Measurements from ENCODE around the gene SLC39A9.
"Not testable (repeated sequence)": the region's sequence is repeated elsewhere in the genome, so short reads cannot be mapped to it uniquely, and the experiment has no call there.

The SLC39A9 gene

DNA sequence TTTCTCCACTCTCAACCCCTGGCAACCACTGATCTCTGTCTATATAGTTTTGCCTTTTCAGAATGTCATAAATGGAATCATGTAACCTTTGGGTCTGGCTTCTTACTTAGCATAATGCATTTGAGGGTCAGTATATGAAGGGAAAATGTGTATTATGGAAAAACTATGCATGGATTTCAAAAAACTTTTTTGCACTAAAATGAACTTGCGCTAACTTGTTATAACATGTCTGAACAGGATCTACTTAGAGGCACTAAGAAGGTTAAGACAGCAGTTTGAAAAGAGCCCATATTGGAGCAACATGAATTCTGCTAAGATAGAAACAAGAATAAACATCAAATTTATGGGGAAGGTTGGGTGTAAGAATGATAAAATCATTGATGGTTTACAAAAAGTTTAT lies 29.1 kb downstream of the SLC39A9 start:
- DNase-seq (ENCODE audit: low read depth) = no peak

DNA sequence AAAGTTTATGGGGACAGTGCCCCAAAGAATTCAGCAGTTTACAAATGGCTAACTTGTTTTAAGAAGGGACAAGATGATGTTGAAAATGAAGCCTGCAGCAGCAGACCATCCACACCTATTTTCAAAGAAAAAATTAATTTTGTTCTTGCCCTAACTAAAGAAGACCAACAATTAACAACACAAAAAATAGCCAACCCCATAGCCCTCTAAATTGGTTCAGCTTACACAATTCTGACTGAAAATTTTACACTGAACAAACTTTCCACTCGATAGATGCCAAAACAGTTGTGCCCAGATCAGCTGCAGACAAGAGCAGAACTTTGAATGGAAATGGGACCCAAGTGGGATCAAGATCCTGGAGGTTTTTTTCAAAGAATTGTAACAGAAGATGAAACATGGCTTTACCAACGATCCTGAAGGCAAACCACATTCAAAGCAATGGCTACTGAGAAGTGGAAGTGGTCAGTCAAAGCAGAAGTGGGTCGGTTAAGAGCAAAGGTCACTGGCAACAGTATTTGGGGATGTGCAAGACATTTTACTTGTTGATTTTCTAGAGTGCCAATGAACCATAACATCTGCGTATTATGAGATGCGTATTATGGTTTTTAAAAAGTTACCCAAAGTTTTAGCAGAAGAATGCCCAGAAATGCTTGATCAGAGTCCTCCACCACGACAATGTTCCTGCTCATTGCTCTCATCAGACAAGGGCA lies 30.0 kb downstream of the SLC39A9 start:
- no peak for DNase-seq (ENCODE audit: low read depth)

DNA sequence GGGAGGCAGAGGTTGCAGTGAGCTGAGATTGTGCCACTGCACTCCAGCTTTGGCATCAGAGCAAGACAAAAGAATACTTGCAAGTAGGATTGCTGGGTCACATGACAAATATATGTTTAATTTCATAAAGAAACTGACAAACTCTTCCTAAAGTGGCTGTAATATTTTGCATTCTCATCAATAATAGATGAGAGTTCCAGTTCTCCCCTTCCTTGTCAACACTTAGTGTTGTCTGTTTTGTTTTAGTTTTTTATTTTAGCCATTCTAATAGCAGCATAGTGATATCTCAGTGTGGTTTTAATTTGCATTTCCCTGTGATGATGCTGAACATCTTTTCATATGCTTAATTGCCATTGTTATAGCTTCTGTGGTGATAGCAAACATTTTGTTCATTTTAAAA lies 31.2 kb downstream of the SLC39A9 start:
- DNase-seq (ENCODE audit: low read depth) = no peak

DNA sequence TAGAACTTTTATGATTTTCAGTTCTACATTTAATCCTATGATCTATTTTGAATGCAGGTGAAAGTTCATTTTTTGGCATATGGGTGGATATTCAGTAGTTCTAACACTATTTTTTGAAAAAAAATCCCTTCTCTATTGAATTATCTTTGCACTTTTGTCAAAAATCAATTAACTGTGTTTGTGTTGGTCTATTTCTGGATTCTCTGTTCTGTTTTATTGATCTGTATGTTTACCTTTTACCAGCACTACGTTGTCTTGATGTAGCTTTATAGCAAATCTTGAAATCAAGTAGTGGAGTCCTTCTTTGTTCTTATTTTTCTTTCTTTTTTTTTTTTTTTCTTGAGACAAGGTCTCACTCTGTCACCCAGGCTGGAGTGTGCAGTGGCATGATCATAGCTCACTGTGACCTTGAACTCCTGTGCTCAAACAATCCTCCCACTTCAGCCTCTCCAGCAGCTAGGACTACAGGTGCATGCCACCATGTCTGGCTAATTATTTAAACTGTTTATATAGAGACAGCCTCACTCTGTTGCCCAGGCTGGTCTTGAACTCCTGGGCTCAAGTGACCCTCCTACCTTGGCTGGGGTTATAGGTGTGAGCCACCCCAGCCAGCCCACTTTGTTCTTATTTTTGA lies 31.9 kb downstream of the SLC39A9 start:
- no peak for DNase-seq (ENCODE audit: low read depth)

DNA sequence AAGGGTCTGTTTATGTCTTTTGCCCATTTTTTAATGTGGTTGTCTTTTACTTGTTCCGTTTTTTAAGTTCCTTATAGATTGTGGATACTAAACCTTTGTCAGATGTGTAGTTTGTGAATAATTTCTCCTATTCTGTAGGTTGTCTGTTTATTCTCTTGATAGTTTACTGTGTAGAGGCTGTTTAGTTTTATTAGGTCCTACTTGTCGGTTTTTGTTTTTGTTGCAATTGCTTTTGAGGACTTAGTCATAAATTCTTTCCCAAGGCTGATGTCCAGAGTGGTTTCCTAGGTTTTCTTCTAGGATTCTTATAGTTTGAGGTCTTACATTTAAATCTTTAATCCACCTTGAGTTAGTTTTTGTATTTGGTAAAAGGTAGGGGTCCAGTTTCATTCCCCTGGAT lies 33.9 kb downstream of the SLC39A9 start:
- DNase-seq (ENCODE audit: low read depth) = no peak

DNA sequence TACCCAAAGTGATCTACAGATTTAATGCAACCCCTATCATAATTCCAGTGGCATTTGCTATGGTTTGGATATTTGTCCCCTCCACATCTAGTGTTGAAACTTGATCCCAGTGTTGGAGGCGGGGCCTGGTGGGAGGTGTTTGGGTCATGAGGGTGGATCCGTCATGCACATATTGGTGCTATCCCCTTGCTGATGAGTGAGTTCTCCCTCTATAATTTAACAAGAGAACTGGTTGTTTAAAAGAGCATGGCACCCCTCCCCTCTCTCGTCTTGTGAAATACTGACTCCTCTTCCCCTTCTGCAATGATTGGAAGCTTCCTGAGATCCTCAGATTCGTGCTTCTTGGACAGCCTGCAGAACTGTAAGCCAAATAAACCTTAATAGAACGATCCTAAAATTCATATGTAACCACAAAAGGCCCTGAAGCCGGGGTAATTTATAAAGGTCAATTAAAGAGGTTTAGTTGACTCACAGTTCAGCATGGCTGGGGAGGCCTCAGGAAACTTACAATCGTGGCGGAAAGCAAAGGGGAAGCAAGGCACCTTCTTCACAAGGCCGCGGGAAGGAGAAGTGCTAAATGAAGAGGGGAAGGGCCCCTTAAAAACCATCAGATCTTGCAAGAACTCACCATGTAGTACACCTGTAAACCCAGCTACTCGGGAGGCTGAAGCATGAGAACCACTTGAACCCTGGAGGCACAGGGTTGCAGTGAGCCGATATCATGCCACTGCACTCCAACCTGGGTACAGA lies 41.2 kb downstream of the SLC39A9 start:
- no peak for DNase-seq (ENCODE audit: low read depth)

DNA sequence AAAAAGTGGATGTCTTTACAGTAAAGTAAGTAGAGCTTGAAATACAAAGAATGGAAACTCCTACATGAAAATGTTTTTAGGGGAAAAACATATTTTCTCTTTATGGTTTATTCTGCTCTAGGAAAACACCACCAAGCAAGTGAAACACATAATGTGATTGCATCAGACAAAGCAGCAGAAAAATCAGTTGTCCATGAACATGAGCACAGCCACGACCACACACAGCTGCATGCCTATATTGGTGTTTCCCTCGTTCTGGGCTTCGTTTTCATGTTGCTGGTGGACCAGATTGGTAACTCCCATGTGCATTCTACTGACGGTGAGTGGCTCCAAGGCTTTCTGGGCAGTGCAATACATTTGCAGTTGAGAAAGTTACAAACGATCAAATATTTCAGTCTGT lies 43.5 kb downstream of the SLC39A9 start:
- no peak for DNase-seq (ENCODE audit: low read depth)

DNA sequence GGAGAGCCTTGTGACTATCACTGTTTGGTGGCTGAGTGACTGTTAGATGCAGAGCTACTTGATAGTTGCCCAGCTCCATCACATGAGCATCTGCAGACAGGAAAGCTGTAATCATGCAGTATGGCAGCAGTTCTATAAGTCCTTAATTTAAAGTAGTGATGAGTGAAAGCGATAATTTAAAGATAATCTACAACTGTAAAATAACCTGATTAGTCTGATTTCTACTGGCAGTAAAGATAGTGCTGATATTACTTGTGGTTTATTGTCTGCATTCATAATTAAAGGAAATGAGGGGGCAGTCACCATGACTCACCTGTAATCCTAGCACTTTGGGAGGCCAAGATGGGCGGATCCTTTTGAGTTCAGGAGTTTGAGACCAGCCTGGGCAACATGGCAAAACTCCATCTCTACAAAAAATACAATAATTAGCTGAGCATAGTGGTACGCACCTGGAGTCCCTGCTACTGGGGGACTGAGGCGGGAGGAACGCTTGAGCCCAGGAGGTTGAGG lies 44.9 kb downstream of the SLC39A9 start:
- DNase-seq (ENCODE audit: low read depth) = no peak

DNA sequence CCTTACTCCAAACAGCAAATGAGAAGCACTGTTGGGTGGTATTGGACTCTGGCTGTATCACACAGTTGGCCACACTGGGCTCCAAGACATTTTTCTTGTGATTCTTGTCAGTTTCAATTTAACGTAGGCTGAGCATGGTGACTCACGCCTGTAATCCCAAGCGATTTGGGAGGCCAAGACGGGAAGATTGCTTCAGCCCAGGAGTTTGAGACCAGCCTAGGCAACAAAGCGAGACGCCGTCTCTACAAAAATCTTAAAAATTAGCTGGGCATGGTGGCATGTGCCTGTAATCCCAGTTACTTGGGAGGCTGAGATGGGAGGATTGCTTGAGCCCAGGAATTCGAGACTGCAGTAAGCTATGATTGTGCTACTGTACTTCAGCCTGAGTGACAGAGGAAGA lies 50.7 kb downstream of the SLC39A9 start:
- DNase-seq (ENCODE audit: low read depth) = no peak

DNA sequence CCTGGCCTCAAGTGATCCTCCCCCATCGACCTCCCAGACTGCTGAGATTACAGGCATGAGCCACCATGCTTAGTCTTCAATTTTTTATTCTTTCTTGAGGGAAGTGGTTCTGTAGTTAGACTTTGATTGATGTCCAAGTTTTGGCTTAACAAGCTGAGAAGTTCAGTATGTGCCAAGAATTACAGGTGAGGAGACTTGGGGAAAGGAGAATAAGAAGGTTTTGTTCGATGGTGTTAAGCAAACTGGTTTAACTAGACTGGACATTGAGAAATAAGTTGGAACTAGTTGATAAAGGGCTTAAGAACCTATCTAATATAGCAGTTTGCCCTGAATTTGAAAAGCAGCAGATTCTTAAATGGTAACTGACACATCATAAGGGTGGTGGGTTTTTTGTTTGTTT lies 53.4 kb downstream of the SLC39A9 start:
- DNase-seq (ENCODE audit: low read depth) = no peak

DNA sequence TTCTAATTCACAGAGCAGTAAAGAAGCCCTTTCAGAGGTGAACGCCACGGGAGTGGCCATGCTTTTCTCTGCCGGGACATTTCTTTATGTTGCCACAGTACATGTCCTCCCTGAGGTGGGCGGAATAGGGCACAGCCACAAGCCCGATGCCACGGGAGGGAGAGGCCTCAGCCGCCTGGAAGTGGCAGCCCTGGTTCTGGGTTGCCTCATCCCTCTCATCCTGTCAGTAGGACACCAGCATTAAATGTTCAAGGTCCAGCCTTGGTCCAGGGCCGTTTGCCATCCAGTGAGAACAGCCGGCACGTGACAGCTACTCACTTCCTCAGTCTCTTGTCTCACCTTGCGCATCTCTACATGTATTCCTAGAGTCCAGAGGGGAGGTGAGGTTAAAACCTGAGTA lies 59.9 kb downstream of the SLC39A9 start:
- DNase-seq (ENCODE audit: low read depth) = no peak

DNA sequence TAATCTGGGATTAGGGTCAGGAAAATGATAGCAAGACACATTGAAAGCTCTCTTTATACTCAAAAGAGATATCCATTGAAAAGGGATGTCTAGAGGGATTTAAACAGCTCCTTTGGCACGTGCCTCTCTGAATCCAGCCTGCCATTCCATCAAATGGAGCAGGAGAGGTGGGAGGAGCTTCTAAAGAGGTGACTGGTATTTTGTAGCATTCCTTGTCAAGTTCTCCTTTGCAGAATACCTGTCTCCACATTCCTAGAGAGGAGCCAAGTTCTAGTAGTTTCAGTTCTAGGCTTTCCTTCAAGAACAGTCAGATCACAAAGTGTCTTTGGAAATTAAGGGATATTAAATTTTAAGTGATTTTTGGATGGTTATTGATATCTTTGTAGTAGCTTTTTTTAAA lies 60.6 kb downstream of the SLC39A9 start:
- no peak for DNase-seq (ENCODE audit: low read depth)

DNA sequence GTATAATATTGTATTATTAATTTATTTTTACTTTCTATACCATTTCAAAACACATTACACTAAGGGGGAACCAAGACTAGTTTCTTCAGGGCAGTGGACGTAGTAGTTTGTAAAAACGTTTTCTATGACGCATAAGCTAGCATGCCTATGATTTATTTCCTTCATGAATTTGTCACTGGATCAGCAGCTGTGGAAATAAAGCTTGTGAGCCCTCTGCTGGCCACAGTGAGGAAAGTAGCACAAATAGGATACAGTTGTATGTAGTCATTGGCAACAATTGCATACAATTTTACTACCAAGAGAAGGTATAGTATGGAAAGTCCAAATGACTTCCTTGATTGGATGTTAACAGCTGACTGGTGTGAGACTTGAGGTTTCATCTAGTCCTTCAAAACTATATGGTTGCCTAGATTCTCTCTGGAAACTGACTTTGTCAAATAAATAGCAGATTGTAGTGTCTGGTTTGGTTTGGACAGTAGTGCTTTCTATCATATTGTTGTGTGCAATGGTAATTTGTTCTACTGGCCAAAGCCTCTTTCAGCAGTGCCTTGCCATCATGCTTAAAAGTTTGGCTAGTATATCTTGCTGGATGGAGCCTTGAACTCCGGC lies 61.7 kb downstream of the SLC39A9 start:
- DNase-seq (ENCODE audit: low read depth) = peak; percentile 67

DNA sequence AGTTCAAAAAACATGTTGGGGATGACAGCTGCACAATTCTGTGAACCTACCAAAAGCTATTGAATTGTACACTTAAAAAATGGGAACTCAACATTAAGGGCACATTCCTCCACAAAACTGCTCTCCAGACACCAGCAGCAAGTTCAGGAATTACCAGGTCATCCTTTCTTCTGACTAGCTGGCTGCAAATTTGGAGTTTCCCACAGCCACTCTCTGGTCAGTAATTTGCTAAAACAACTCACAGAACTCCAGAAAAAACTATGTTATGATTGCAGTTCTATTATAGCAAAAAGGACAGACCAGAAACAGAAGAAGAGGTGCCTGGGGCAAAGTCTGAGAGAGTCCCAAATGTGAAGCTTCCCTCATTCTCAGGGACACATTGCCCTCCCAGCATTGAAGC lies 65.9 kb downstream of the SLC39A9 start:
- peak; percentile 6 for DNase-seq (ENCODE audit: low read depth)

DNA sequence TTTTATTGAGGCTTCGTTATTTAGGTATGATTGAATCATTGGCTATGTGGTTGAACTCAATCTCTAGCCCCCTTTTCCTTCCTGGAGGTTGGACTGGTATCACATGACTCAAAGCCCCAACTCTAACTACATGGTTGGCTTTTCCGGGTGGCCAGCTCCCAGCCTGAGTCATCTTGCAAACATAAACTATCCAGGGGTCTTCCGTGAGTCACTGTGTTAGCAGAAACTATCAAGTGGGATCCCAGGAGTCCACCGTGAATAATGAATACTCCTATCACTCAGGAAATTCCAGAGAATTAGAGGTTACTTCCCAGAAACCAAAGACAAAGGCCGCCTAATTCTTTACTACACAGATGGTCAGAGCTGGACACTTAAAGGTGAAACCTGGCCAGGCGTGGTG lies 66.3 kb downstream of the SLC39A9 start:
- peak; percentile 79 for DNase-seq (ENCODE audit: low read depth)

DNA sequence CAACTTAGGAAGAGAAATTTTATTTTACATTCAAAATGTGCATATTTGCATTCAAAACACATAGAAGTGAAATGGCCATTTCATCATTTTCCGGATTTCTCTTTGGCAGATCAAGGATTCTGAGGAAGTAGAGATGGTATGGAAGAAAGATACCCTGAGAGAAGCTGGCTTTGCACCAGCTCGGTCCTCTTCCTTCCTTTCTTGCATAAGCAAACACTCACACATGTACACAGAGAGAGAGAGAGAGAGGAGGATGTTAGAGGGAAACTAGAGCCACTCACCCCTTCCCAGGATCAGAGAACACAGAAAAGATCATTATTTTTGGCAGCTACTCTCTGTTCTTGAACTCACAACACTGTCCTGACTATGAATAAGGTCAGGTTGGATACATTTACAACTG lies 70.5 kb downstream of the SLC39A9 start:
- DNase-seq (ENCODE audit: low read depth) = no peak

DNA sequence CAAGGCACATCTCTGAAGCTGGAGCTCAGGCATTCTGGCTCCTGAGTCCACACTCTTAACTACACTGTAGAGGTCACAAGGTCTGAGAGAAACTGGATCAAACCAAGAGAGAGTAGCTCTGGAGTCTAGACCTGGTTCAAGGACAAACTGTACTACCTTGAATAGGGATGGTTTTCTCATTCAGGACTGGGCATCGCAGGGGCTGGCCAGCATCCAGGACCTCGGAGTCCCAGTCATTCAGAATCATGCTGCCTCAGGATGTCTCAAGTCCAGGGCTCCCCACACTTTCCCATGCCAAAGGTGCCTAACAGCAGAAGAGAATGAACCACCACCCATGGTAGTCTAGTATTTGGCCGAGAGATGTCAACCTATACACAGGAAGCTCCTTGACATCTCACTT lies 72.9 kb downstream of the SLC39A9 start:
- DNase-seq (ENCODE audit: low read depth) = no peak

DNA sequence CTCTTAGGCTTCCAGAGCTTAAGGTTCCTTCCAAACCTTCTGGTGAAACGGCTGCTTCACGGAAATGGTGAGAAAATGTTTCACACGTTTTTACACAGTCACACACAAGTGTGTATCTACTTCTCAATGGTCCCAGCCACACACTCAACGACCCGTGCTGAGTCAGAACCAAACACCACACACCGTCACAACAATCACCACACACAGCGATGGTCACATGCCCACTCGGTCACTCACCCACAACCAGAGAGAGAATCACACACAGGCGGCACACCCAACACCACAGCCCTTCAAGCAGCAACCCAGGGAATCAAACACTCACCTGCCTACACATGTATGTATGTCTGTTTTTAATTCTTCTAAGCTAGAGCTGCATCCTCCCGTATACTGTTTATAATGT lies 73.4 kb downstream of the SLC39A9 start:
- DNase-seq (ENCODE audit: low read depth) = no peak

DNA sequence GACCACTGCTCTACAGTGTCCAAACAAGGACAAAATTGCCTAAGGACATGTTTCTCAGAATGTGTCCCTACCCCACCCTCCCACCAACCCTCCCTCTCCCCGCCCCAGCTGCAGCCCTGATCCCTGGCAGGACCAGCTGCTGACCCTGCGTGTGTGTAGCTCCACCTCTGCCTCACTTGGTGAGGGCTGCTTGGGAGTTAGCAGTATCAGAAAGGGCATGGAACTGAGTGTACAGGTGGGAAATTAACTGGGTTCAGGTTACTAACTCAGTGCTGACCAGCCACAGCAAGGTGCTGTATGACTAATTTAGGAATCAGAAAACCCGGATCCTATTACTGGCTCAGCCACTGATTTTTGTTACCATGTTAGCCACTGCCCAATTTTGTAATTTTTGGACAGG lies 74.8 kb downstream of the SLC39A9 start:
- DNase-seq (ENCODE audit: low read depth) = no peak

DNA sequence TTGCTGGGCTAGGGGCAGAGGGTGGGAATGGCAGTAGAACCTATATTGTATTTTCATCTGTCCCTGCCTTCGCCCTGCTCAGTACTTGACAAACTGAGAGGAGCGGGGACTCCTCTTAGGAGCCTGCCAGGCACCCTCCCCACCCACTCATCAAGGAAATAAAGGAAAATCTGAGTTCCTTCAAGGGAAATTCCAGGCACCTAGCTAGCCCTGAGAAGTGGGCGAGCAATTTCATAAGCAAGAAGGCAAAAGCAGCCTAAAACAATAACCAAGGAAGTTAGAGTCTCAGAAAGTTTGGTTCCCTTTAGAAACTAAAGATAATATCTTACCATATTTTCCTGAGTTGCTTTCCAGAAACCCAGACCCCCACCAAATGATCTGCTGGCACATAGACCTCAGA lies 75.5 kb downstream of the SLC39A9 start:
- no peak for DNase-seq (ENCODE audit: low read depth)

DNA sequence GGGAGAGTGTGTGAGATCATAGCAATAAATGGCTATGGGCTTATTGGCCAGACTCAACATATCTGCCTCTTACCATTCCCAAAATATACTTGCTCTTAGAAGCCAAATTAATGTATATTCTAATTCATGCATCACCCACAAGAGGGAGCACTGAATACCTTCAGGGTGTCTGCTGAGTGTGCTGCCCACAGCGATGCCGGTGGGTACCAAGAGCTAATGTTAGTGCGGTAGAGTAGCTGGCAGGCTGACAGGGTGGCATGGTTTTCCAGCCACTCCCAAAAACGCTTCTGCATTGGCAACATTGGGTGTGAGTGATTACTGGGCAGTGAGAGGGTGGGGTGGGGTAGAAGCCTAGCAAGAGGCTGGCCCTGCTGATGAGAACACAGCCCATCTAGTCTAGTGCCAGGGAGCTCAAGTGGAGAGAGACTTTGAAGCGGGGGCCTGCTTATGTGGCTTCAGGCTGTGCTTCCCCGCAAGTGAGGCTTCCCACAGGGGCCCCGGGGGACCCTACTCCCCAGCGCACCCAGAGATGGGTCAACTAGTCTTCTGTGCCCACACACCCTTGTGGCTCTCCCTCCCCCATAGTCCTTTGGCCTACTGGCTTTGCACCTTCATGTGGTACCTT lies 76.8 kb downstream of the SLC39A9 start:
- DNase-seq (ENCODE audit: low read depth) = no peak

DNA sequence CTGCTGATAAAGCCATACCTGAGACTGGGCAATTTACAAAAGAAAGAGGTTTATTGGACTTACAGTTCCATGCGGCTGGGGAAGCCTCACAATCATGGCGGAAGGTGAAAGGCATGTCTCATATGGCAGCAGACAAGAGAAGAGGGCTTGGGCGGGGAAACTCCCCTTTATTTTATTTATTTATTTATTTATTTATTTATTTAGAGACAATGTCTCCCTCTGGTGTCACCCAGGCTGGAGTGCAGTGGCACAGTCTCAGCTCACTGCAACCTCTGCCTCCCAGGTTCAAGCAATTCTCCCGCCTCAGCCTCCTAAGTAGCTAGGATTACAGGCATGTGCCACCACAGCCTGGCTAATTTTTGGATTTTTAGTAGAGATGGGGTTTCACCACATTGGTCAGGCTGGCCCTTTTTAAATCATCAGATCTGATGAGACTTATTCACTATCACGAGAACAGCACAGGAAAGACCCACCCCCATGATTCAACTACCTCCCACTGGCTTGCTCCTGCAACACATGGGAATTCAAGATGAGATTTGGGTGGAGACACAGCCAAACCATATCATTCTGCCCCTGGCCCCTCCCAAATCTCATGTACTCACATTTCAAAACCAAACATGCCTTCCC lies 78.4 kb downstream of the SLC39A9 start:
- DNase-seq (ENCODE audit: low read depth) = not testable (repeated sequence)

Data from non-pigmented ciliary epithelial cell (primary cell).